Liver (tissue), 3 donors: ENCODE measurements around the gene NEB.

Experiments
- ATF3 ChIP-seq: IDR thresholded peaks from 2 replicates; pipeline ENCODE4 v1.6.1; 2016; ENCODE audit warnings: antibody characterized with exemption
- EGR1 ChIP-seq, 2 donors: IDR thresholded peaks; 2 replicates each; pipeline ENCODE4 v1.6.1; 2016 to 2018; ENCODE audit warnings: antibody characterized with exemption in 2 of 2, low read depth in 2 of 2
- GABPA ChIP-seq, 2 donors: IDR thresholded peaks in 1 of 2; conservative IDR thresholded peaks in 1 of 2; 2 replicates each; pipeline ENCODE4 v1.6.1; 2016; ENCODE audit warnings: antibody characterized with exemption in 2 of 2, mild to moderate bottlenecking in 1 of 2, moderate library complexity in 1 of 2
- HNF4A ChIP-seq, 2 donors: conservative IDR thresholded peaks; 2 replicates each; pipeline ENCODE4 v1.6.1; 2016; ENCODE audit warnings: antibody characterized with exemption in 2 of 2, mild to moderate bottlenecking in 2 of 2
- HNF4G ChIP-seq: IDR thresholded peaks from 2 replicates; pipeline ENCODE4 v1.6.1; 2016; ENCODE audit warnings: antibody characterized with exemption
- JUND ChIP-seq, 2 donors: IDR thresholded peaks; 2 replicates each; pipeline ENCODE4 v1.6.1; 2016; ENCODE audit warnings: antibody characterized with exemption in 2 of 2
- REST ChIP-seq: IDR thresholded peaks from 2 replicates; pipeline ENCODE4 v1.6.1; 2016; ENCODE audit warnings: antibody characterized with exemption, mild to moderate bottlenecking
- RXRA ChIP-seq, 2 donors: IDR thresholded peaks; 2 replicates each; pipeline ENCODE4 v1.6.1; 2017 to 2018; ENCODE audit warnings: antibody characterized with exemption in 2 of 2, mild to moderate bottlenecking in 1 of 2
- SP1 ChIP-seq: IDR thresholded peaks from 2 replicates; pipeline ENCODE4 v1.6.1; 2018; ENCODE audit warnings: antibody characterized with exemption, mild to moderate bottlenecking
- TAF1 ChIP-seq: conservative IDR thresholded peaks from 2 replicates; pipeline ENCODE4 v1.6.1; 2016; ENCODE audit warnings: antibody characterized with exemption, mild to moderate bottlenecking
- YY1 ChIP-seq: IDR thresholded peaks from 2 replicates; pipeline ENCODE4 v1.6.1; 2016; ENCODE audit warnings: antibody characterized with exemption, mild to moderate bottlenecking
- TF ChIP-seq, protein P1 (sequence below): fragments of 150-350 bp; IDR thresholded peaks from 2 replicates; pipeline ENCODE4 v1.5.1; 2017; ENCODE audit warnings: improper control_type of control experiment, low read depth, low read length; ENCODE audit not compliant: missing input control
- TF ChIP-seq, protein P2 (sequence below): IDR thresholded peaks from 2 replicates; pipeline ENCODE4 v1.6.1; 2016; ENCODE audit warnings: antibody characterized with exemption
- TF ChIP-seq, protein P3 (sequence below): IDR thresholded peaks from 2 replicates; pipeline ENCODE4 v1.6.1; 2016; ENCODE audit warnings: antibody characterized with exemption
- donor health status: healthy.
- donor health status: healthy.

DNA sequence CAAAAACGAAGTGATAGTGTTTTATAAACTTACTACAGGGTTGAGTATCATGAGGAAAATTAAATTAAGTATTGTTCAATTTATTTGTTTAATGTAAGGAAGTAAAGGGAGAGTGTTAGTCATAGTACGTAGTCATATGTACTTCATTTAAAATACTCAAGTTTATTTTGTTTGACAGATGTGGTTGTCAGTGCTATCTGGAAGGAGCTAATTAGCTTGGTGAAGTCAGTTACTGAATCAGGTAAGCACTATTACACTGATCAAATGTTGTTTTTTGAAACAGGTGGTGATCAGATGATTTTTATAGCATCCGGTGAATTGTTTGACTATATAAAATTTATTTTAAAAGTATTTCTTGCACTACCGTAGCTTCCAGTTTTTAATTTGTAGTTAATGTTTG is 295.8 kb downstream of the NEB start:
- TF ChIP-seq REST = no peak
- no peak for TF ChIP-seq HNF4G
- TF ChIP-seq, protein P1, sequence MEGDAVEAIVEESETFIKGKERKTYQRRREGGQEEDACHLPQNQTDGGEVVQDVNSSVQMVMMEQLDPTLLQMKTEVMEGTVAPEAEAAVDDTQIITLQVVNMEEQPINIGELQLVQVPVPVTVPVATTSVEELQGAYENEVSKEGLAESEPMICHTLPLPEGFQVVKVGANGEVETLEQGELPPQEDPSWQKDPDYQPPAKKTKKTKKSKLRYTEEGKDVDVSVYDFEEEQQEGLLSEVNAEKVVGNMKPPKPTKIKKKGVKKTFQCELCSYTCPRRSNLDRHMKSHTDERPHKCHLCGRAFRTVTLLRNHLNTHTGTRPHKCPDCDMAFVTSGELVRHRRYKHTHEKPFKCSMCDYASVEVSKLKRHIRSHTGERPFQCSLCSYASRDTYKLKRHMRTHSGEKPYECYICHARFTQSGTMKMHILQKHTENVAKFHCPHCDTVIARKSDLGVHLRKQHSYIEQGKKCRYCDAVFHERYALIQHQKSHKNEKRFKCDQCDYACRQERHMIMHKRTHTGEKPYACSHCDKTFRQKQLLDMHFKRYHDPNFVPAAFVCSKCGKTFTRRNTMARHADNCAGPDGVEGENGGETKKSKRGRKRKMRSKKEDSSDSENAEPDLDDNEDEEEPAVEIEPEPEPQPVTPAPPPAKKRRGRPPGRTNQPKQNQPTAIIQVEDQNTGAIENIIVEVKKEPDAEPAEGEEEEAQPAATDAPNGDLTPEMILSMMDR = no peak
- TF ChIP-seq, protein P2, sequence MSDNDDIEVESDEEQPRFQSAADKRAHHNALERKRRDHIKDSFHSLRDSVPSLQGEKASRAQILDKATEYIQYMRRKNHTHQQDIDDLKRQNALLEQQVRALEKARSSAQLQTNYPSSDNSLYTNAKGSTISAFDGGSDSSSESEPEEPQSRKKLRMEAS = no peak
- no peak for TF ChIP-seq JUND (IDR thresholded peaks at IDR 0.05)
- TF ChIP-seq HNF4A (conservative IDR thresholded peaks at IDR 0.05) = no peak
- no peak for TF ChIP-seq YY1
- no peak for TF ChIP-seq SP1
- no peak for TF ChIP-seq TAF1
- no peak for TF ChIP-seq GABPA (IDR thresholded peaks at IDR 0.05 in 1 of 2, conservative IDR thresholded peaks at IDR 0.05 in 1 of 2)
- TF ChIP-seq EGR1 (IDR thresholded peaks at IDR 0.05; ENCODE audit: low read depth in 2 of 2) = no peak
- TF ChIP-seq RXRA (IDR thresholded peaks at IDR 0.05) = no peak
- TF ChIP-seq, protein P3, sequence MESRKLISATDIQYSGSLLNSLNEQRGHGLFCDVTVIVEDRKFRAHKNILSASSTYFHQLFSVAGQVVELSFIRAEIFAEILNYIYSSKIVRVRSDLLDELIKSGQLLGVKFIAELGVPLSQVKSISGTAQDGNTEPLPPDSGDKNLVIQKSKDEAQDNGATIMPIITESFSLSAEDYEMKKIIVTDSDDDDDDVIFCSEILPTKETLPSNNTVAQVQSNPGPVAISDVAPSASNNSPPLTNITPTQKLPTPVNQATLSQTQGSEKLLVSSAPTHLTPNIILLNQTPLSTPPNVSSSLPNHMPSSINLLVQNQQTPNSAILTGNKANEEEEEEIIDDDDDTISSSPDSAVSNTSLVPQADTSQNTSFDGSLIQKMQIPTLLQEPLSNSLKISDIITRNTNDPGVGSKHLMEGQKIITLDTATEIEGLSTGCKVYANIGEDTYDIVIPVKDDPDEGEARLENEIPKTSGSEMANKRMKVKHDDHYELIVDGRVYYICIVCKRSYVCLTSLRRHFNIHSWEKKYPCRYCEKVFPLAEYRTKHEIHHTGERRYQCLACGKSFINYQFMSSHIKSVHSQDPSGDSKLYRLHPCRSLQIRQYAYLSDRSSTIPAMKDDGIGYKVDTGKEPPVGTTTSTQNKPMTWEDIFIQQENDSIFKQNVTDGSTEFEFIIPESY = no peak
- no peak for TF ChIP-seq ATF3
